HG02943 (cell line): ENCODE data around the gene PDS5B.
"Not testable (repeated sequence)": the region's sequence is repeated elsewhere in the genome, so short reads cannot be mapped to it uniquely, and the experiment has no call there.

Source experiments
- ATAC-seq: cut with Tn5 transposase; IDR thresholded peaks from one replicate; pipeline ENCODE4 v1.9.1; 2021; ENCODE audit warnings: mild to moderate bottlenecking, low read depth, moderate library complexity; ENCODE audit not compliant: unreplicated experiment

Gene PDS5B

DNA sequence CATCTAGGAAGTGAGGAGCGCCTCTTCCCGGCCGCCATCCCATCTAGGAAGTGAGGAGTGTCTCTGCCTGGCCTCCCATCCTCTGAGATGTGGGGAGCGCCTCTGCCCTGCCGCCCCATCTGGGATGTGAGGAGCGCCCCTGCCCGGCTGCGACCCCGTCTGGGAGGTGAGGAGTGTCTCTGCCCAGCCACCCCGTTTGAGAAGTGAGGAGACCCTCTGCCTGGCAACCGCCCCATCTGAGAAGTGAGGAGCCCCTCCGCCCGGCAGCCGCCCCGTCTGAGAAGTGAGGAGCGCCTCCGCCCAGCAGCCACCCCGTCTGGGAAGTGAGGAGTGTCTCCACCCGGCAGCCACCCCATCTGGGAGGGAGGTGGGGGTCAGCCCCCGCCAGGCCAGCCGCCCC, 129.9 kb downstream of the PDS5B start:
- not testable (repeated sequence) for ATAC-seq

DNA sequence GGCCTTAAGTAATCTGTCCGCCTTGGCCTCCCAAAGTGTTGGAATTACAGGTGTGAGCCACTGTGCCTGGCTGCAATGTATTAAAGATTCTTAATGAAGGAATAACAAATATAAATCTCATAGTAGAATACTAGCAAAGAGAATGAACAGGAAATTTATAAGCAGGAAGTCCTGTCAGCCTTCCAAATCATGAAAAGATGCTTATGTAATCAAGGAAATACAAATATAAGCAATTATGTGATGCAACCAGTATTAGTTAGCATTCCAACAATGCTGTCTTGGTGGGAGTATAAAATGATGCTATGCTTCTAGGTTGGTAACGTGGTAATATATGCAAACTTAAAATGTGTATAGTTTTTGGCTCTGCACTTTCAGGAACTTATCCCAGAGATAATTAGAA, 133.8 kb downstream of the PDS5B start:
- ATAC-seq = no peak

- not testable (repeated sequence) for ATAC-seq
These were observed 135.1 kb downstream of the PDS5B start for GRCh38 chr13:32721131-32722034.

DNA sequence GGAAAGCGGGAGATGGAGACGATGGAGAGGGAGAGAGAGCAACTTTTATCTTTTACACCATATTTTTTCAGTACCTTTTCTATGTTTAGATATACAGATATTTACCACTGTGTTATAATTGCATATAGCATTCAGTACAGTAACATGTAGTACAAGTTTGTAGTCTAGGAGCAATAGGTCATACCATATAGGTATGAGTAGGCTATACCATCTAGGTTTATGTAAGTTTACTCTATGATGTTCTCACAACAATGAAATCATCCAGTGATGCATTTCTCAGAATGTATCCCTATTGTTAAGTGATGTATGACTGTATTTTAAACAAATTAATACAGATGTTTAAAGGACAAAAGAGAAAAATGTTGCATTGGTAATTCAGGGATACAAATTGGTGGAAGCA, 136.1 kb downstream of the PDS5B start:
- no peak for ATAC-seq

- ATAC-seq = no peak
These were observed 137.7 kb downstream of the PDS5B start for GRCh38 chr13:32723987-32724386.

- ATAC-seq = no peak
These were observed 140.3 kb downstream of the PDS5B start for GRCh38 chr13:32726374-32727037.

DNA sequence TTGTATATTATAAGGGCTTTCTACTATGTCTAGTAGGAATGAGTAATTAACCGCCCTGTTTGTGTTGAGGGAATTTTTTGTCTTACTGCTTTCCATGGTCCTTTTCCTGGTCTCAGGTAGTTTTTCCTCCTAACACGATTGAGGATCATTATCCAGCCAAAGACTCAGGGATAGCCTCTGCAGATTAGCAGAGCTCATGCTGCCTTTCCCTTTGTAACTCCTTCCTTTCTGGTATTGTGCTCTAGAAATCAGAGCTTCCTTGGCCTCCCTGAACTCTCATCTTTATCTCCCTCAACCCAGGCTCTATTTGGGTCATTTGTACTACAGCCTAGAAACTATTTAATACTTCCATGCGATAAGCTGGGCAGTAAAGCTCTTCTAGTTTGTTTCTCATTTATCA, 142.1 kb downstream of the PDS5B start:
- ATAC-seq = no peak

- not testable (repeated sequence) for ATAC-seq
These were observed 142.8 kb downstream of the PDS5B start for GRCh38 chr13:32729097-32729496.

GRCh38 chr13:32731074-32731473, 144.8 kb downstream of the PDS5B start:
- no peak for ATAC-seq

GRCh38 chr13:32731576-32731975, 145.3 kb downstream of the PDS5B start:
- no peak for ATAC-seq

- no peak for ATAC-seq
These were observed 147.4 kb downstream of the PDS5B start for GRCh38 chr13:32733690-32734089.

- ATAC-seq = no peak
These were observed 148.3 kb downstream of the PDS5B start for GRCh38 chr13:32734511-32734910.

DNA sequence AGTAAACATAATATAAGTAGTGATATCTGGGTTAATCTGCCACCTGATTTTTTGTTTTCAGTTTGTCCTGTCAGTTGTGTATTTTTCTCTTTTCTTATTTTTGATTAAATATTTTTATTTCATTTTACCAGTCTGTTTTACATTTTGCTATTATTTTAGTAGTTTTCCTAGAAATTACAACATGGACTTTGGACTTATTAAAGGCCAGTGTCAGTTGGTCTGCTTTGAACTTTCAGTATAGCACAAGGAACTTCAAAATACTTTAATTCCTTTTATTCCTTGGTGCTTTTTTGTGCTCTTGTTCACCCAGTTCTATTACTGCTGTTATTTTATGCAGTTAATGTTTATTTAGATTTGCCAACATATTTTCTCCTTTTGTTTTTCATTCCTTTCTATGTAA, 149.6 kb downstream of the PDS5B start:
- no peak for ATAC-seq

DNA sequence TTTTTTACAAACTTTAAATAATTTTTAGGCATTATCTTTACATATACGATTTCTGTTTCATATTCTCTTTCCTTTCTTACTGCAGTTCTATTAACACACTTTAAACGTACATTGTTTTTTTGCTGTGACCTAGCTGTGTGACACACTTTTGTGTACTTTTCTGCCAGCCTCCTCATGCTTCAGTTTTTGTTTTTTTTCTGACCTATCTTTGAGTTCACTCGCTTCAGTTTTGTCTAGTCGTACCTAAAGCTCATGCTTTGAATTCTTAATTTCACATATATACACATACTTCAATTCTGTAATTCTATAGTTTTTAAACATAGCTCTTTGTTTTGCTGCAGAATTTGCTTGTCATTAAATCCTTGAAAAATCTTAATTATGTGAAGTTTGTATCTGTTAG, 150.4 kb downstream of the PDS5B start:
- ATAC-seq = no peak

DNA sequence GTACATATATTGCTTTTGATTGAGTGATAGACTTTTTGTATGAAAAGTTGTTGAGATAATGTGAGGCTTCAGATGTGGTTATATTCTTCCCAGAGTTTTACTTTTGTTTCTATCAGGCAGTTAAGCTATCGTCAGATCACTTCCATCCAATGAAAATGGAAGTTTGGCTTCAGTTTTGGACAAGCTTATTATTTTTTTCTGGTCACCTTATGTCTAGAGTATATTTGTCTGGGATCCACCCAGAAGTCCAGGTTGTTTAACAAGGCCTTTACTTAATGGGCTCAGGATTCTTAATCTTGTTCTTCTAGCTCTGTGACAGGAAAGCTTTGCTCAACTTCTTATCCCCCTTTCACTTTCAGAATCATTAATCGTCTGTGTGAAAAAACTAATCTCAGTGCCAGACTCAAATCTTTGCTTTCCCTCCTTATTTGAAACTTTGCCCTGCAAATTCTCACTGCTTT, 150.9 kb downstream of the PDS5B start:
- ATAC-seq = peak; percentile 59

DNA sequence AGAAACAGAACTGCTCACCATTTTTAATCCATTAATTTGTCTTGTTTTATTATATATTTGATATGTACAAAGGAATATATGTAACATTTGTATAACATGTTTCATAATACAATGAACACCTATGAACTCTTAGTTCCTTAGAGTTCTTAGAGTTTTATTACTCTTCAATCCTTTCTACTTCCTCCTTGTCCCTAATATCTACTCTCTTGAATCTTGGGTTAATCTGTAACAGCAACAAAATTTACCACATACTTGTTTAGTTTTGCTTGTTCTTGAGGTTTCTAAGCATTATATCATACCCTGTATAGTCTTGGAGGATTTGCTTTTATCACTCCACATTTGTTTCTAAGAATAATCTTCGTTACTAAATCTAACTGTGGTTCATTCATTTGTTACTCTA, 151.4 kb downstream of the PDS5B start:
- peak; percentile 73 for ATAC-seq

DNA sequence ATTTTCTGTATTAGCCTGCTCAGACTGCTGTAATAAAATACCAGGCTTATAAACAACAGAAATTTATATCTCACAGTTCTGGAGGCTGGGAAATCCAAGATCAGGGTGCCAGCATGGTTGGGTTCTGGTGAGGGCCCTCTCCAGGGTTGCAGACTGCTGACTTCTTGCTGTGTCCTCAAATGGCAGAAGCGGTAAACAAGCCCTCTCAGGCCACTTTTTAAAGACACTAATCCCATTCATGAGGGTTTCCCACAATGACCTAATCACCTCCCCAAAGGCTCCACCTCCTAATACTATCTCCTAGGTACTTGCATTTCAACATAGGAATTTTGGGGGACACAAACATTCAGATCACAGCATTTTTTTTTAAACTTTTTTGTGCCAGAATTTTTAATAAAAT, 159.3 kb downstream of the PDS5B start:
- ATAC-seq = no peak

- ATAC-seq = no peak
These were observed 160.2 kb downstream of the PDS5B start for GRCh38 chr13:32746474-32746873.

DNA sequence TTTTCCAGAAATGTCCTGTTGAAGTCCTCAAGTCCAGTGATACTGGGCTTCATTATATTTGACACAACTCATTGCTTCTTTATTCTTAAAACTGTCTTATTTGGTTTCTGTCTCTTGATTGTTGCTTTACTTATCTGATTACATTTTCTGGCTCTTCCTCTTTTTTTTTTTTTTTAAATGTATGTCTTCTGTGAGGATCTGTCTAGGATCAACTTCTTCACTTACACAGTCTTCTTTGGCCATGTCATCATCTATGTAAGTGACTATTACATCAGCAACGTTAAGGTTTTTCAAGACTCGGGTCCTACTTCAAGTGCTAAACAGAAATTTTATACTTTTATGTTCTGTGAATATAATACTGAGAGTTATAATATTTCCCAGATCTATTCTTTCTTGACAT, 162.1 kb downstream of the PDS5B start:
- no peak for ATAC-seq

- no peak for ATAC-seq
These were observed 165.1 kb downstream of the PDS5B start for GRCh38 chr13:32751340-32751739.

GRCh38 chr13:32752311-32752710, 166.1 kb downstream of the PDS5B start:
- no peak for ATAC-seq
